Stimulated activated CD8-positive, alpha-beta memory T cell treated with anti-CD3 and anti-CD28 coated beads, Interleukin-4, amount 100 ng/mL, for 4 hours (primary cell): ENCODE measurements around the gene CXCL12.

Experiments
- DNase-seq, 2 donors: peaks; one replicate each; pipeline ENCODE4 v3.0.0-alpha.2; 2020; ENCODE audit warnings: low read depth in 2 of 2, low spot score in 1 of 2

Gene CXCL12

GRCh38 chr10:44385696-44386441, 972 bp upstream of the CXCL12 start:
- DNase-seq = no peak

DNA sequence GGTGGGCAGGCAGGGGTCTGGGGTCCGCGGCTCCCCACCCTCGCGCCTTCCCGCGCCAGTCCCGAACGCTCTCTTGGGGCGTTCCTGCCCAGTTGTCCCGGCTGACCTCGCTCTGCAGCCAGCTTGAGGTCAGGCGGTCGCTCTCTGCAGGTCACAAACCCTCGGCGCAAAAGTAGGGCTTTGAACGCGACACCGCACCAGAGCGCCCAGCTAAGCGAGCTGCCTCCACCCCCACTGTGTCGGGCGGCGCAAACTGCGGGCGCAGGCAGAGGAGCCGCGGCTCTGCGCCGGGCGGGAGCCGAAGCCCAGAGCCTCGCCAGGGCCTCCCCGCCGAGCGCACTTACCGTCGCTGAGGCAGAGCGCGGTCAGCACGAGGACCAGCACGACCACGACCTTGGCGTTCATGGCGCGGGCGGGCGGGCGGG, 284 bp downstream of the CXCL12 start:
- no peak for DNase-seq

DNA sequence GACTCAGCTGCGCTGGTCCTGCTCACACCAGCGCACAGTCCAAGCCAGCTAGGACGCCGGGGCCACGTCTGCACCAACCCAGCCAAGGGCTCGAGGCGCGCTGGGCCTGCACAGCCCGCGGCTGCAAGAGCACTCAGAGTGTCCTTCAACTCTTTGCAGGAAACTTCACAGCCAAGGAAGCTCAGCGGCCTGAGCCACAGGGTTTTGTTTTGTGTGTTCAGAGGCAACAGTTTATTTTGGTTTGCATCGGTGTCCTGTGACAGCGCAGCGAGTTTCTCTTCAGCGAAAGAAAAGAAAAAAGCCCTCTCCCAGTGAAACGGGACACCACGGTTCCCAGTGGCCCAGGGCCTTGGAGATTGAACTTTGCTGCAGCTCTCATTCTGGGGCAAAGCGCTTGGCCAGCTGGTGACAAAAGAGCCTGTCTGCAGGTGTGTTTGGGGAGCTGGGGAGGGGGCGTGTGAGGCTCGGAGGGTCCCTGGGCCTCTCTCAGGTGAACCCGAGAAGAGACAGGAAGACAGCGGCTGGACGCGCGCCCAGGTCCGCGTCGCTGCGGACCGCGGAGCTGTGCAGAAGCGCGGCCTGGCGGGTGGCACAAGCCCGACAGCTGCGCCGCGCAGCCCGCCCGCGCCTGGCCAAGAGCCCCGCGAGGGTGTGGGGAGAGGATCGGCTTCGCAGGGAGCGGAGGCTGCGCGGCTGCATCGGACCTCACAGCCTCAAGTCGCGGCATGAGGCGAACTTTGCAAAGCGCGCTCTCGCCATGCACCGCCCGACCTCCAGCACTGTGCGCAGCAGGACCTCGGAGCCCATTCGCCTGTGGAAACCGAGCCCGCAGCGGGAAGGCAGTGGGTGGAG, 922 bp downstream of the CXCL12 start:
- DNase-seq = no peak

- DNase-seq = no peak
These were observed 1.7 kb downstream of the CXCL12 start for GRCh38 chr10:44382981-44383748.

DNA sequence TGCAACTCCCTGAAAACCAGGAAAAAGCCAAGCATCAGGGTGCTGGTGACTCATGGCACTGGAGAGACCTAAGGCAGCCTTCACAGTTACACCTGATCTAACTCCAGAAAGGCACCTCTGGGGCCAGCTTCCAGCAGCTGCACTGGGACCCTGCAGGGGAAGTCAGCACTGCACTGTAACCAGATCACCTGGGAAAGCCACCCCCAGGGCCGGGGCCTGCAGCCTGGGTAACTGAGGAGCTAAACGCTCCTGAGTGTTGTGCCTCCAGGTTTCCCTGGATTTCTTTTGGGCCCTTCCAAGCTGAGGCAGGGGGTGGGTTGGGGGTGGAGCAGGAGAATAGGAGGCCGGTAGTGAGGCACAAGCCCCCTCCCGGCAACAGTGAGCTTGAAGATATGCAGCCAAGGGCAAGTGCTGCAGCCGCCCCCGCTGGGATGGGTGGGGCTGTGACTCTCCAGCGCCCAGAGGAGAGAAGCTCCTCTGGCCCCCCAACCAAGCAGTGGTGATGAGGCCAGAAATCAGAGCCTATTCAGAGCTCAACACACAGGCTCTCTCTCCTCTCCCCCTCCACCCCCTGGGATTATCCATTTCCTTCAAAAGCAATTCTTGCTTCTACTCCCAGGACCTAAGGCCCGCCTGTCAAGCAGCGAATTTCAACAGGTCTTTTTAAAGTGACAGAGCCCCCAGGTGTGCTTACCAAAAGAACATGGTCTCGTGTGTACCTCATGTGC, 2.6 kb downstream of the CXCL12 start:
- DNase-seq = no peak

DNA sequence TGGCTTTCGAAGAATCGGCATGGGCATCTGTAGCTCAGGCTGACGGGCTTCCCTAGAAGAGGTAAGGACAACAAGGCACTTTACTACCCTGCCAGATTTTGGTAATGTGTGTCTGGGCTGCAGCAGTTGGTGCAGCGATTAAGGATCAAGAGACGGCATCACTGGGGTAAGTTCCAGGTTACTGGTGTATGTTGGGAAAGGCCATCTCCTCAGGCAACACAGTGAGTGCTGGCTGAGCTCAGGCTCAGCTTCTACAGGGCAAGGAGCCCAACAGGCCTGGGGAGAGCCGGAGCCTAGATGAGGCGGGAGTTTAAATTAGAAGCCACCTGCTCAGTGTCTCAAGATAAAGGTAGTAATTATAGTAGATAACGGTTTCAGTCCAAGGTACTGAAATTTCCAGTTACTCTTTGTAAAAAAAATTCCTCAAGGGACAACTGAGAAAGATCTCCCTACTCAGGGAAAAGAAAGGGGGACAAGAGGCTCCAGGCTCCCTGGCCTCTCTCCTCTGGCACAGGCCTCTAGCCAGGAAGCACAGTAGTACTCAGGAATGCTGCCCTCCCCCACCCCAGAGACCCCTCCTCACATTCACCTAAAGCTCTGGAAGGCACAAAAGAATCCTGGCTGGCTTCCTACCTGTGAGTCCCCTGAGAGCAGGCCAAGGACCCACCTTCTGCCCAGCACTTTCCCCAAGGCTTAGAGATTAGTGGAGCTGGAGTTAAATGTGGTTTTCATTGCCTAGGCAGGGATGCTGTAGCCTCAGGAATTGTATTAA, 3.9 kb downstream of the CXCL12 start:
- no peak for DNase-seq

DNA sequence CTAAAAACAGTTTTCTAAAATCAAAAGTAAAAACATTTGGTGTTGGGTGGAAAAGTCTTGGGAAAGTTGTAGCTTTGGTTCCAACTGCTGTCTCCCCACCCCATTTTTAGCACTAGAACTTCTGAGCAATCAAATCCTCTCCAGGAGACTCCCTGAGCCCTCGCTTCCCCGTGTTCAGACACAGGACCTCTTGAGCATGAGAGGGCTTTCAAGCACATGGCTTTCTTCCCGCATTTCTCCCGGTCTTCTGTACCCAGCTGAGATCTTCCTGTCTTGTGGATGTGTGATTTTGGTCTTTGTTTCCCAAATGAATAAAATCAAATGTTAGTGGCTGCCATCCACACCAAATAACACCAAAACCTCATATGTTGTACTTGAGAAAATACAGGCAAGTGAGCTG, 5.0 kb downstream of the CXCL12 start:
- no peak for DNase-seq

- no peak for DNase-seq
These were observed 6.3 kb downstream of the CXCL12 start for GRCh38 chr10:44378626-44379025.

DNA sequence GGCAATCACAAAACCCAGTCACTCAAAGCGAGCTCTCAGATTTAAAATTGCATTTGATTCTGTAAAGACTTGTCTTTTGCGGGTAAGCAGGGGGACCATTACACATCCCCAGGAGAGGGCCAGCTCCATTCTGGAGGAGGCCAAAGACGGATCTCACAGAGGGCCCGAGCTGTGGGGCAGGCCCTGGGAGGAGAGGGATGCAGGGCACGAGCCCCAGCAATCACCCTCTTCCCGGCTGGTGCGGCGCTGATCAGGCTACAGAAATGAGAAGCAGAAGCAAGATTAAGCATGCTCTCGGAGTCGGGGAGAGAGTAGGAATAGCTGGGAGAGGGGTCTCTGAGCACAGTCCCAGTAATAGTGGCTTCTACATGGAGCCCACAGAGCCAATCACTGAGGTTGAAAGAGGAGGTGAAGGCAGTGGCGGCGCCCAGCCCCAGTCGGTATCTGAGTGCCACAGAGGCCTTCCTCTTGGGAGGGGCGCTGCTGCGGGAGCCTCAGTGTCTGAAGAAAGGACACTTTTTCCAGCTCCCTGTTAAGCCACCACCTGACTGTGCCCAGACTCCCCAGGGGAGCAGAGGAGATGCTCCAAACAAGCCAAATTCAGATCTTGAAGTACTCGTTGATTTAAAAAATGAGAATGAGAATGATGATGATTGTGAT, 7.1 kb downstream of the CXCL12 start:
- DNase-seq = no peak

DNA sequence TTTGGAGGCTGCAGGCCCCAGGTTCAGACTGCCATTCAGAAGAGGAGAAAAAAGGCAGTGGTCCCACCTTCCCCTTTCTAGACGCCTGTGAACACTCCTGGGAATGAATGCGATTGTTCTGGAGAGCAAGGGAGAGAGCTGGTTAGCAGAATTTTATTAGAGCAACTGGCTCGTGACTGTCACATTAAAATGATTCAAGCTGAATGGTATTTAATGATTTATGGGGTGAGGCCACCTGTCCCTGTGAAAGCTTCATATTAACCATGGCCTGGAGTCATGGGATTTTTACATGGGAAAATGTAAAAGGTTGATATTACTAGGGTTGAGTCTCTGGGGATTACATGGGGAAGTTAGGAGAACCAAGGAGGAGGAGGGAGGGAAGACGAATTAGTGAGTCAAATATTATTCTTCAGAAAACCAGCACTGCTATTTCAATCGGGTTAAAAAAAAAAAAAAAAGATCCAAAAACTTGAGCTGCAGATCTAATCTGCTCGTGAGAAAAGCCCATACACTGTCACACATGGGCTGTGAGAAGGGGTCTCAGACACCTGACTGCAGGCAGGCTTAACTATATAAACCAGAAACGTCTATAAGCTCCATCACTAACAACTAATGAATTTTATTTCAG, 8.3 kb downstream of the CXCL12 start:
- no peak for DNase-seq

DNA sequence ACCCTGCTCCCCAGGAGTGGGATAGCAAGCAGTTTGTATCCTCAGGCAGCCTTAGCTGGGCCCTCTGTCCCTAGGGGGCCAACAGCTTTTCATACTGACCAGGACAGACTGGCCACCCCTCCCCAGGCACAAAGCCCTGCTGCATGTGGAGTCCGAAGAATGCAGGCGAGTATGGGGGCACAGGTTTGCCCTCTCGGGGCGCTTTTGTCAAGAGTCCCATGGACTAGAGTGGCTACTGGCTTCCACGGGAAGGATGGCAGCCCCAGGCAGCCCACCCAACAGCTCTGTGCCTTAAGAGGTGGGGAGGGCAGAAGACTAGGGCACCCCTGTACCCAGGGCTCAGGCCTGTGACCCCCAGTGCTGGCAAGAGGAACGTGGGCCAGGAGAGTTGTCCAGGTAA, 10.7 kb downstream of the CXCL12 start:
- DNase-seq = no peak

DNA sequence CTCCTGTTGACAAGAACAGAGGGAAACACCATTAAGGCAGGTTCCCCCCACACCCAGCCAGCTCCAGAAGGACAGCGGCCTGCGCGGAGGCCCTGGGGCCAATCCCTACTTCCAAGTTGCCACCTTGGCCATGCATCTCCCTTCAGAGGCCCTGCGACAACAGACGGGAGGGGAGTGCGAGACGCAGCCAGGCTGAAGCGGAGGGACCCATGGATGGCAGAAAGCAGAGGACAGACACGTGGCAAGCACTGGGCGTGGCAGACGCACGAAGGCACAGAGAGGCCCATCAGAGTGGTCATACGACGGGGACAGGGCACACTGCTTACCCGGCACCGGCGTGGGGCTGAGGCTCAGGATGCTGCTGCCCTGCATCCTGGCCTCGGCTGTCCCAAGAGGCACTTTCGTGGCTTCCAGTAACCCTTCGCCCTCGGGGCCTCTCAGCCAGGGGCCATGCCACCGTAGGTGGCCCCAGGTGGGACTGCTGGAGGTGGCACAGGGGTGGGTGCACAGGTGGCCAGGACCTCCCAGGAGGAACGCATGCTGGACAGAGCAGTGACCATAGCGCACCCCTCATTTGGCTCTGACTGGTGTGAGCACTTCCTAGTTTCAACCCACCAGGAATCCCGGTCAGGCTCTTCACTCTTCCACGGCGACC, 11.4 kb downstream of the CXCL12 start:
- no peak for DNase-seq

DNA sequence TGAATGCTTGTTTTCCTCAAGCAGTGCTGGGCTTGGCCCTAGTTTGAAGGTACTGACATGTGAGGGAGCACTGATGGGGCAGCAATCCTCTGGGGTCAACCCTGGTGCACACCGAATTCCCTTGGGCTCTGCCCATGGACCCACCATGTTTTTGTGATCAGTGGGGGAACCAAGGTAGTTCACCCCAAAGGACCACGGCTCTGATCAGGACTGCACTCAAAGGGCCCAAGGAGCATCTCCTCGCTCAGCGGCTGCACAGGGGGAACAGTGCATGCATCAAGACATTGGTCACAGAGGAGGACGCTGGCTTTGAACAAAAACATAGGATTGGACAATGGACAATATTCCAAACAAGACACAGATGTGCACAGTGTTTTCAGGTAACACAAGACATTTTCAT, 12.7 kb downstream of the CXCL12 start:
- no peak for DNase-seq

DNA sequence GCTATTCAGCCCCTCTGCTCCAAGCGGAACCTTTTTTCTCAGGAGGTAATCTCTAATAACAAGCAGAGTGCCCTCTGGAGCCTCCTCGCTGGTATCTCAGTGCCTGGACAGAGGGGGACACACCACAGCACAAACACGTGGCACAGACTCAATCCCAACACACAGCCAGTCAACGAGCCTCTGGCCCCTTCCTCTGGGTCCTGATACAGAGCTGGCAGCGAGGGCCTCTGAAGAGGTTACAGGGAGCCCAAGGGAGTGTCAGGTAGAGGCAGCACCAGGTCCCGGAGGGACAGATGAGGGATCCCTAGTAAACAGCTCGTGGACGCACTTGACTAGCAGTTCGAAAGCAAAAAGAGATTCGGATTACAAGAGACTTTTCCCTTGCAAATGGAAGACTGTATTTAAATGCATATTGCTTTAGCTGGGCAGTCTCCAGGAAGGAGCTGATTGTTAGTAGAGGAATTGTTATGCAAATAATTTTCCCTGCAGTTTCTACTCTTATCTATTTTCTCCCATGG, 14.1 kb downstream of the CXCL12 start:
- no peak for DNase-seq

GRCh38 chr10:44369854-44370253, 15.0 kb downstream of the CXCL12 start:
- no peak for DNase-seq

GRCh38 chr10:44369296-44369695, 15.6 kb downstream of the CXCL12 start:
- DNase-seq = no peak

GRCh38 chr10:44368637-44369036, 16.3 kb downstream of the CXCL12 start:
- no peak for DNase-seq

GRCh38 chr10:44366941-44367630, 17.8 kb downstream of the CXCL12 start:
- no peak for DNase-seq
